Caki2 (cell line): Measurements from ENCODE around the gene DHX8. TPM values are rescaled to one million over a fixed set of nuclear protein-coding genes. Genes with fewer than 3 reads are reported as not detected.
A peak's percentile ranks its signal among the peaks of the same experiment; 100 is the strongest.

Experiments
- DNase-seq: peaks from one replicate; pipeline ENCODE4 v3.0.0-alpha.2; 2015; ENCODE audit warnings: low read depth
- in situ Hi-C: cut with HindIII; loops from 2 replicates; pipeline ENCODE4 v1.10.0; 2016; ENCODE audit warnings: low sequenced_read_pairs, low pct_unique_long_range_greater_than_20kb, mixed read lengths
- total RNA-seq: library from RNA; depleted of rRNA; stranded (reverse); fragments of >200 nt; shearing (Covaris generic); gene quantifications from 2 replicates; pipeline ENCODE4 v1.2.3, GENCODE V29; 2014; ENCODE audit warnings: low replicate concordance; rRNA removed

The DHX8 gene
- total RNA-seq, 1 experiment from 2014 or later = 27.1 TPM

GRCh38 chr17:43559161-43559816 lies 75.5 kb downstream of the DHX8 start:
- in situ Hi-C loops = no loop called here
- DNase-seq = no peak

- in situ Hi-C loops = no loop called here
- no peak for DNase-seq
Measured at GRCh38 chr17:43560461-43561427, 77.0 kb downstream of the DHX8 start.

DNA sequence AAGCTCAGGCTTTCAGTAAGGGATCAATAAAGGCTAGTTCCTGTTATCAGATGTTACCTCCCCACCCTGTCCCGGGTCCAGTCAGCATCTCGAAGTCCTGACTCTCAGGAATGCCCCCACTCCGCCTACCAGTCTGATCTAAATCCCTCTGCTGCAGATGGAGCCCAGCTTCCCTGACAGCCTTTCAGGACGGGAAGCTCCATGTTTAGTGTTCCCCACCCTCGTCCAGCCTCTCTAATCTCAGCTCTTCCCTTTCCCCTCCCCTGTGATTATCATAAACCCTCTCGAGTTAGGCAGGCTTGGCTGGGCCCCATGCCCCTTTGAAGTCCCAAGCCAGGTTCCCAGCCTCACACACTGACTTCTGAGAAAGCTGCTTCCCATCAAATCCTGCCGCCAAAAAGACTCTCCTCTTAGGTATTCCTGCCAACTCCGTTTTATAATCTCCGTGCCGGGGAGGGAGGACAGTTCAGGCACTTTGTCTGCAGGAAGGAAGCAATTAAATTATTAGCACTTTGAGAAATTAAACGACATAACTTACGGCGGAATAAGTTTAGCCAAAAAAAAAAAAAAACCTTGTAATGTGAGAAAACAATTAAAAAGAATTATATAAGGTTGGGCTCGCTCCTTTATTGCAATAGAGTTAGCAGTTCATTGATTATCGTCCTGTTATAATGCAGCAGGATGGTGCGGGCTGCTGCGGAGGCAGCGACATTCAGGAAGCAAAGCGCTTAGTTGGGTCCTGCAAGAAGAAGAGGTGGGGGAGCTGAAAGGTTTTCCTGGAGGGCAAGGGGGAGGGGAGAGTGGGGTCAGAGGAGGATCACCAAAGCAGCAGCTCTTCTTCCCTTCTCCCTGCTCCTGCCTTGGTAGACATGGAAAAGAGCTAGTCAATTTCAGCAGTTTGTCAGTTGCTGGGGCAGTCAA lies 79.2 kb downstream of the DHX8 start:
- DNase-seq = no peak
- in situ Hi-C loops = no loop called here

DNA sequence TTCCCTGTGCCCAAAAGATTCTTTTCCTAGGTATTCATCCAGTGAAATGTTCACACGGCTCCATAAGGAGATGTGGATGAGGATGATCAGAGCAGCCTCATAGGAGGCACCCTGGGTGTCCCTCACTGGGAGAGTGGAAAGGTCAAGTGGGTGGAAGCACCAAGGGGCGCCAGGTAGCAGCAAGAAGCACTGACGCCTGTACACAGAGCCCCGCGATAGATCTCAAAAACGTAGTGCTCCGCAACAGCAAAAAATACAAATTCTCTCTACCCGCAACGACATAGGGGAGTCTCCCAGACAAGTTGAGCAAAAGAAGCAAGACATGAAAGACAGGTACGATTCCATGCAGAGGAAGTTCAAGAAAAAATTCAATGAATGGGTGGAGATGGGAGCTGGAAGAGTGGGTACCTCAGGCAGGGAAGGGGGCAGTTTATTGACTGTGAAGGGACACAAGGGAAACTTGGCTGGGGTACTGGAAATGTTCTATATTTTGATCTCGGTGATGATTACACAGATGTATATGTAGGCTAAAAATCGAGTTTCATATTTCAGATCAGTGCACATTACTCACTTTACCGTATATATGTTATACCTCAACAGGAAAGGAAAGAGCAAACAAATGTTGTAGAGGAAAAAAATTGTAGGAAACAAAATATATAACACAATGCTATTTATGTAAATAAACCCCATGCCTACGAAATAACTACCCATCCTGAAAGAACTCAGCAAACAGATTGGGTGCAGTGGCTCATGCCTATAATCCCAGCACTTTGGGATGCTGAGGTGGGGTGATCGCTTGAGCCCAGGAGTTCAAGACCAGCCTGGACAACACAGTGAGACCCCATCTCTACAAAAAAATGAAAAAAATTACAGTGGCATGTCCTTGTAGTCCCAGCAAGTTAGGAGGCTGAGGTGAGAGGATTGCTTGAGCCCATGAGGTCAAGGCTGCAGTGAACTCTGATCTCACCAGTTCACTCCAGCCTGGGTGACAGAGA lies 80.1 kb downstream of the DHX8 start:
- DNase-seq = no peak
- in situ Hi-C loops = no loop called here

DNA sequence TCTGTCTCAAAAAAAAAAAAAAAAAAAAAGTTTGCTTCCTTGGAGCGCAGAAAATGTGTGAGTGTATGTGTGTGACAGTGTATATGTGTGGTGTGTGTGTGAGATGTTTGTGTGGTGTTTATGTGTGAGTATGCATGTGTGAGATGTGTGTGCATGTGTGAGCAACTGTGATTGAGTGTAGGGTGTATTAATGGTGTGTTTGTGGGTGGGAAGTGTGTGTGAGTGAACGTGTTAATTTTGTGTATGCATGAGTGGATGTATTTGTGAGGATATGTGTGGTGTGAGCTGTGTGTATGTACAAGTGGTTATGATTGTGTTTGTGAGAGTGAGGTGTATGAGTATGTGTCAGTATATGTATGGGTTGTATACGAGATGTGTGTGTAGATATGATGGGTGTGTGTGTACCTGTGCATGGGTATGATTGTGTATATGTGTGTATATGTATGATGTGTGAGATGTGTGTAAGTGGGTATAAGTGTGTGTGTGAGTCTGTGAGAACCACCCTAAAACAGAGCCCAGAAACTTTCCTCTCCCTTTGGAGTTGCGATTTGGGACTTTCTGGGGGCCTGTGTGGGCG lies 84.8 kb downstream of the DHX8 start:
- in situ Hi-C loops = no loop called here
- no peak for DNase-seq

GRCh38 chr17:43570518-43570928 lies 86.7 kb downstream of the DHX8 start:
- peak; percentile 56 for DNase-seq
- in situ Hi-C loops = no loop called here

GRCh38 chr17:43572368-43572980 lies 88.7 kb downstream of the DHX8 start:
- no peak for DNase-seq
- in situ Hi-C loops = no loop called here

DNA sequence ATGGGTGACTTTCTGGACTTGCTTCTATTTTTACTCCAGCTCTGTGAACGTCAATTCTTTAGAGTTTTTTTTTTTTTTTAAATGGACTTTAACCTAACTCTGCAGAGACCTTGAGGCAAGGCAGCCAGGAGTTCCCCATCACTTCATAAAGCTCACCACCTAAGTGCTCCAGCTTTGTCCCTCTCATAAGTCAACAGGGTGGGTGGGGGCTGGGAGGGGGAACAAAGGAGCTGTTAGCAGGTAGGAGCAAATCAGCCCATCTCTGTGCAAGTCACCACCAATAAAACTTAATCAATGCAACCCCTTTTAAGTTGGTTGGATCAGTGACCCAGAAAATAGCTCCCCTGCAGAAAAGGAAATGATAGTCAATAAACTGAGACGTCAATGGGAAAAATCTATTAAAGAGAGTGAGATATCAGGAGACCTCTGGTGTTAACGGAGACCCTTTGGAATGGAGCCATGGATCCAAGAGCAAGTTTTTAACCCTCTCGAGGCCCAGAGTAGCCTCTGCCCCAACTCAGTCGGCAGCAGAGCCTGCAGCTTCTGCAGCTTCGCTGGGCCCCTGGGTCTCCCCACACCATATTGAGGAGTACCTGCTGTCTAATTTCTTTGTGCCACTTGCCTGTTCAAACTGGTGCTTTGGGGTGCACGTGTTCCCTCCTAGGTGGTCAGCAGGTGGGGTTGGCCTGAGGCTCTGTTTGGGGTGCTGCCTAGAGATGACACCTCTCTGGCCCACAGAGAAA lies 90.0 kb downstream of the DHX8 start:
- in situ Hi-C loops = no loop called here
- DNase-seq = no peak

GRCh38 chr17:43574348-43574747 lies 90.6 kb downstream of the DHX8 start:
- in situ Hi-C loops = no loop called here
- no peak for DNase-seq

GRCh38 chr17:43574896-43575525 lies 91.2 kb downstream of the DHX8 start:
- in situ Hi-C loops = no loop called here
- no peak for DNase-seq

Other genes starting within 250 kb of the DHX8 start
- gene RNU2-1, start 250.0 kb upstream of the DHX8 start, total RNA-seq = not detected in 2 replicates
- 49.3 and 50.6 TPM in 2 replicates for gene ARL4D, start 85.0 kb upstream of the DHX8 start, total RNA-seq
- gene ETV4, start 62.4 kb downstream of the DHX8 start, total RNA-seq = 18.7 and 36.0 TPM in 2 replicates
- gene MEOX1, start 177.9 kb downstream of the DHX8 start, total RNA-seq = not detected in 2 replicates